Ovary (tissue), 9 donors: ENCODE measurements around the gene METRN. TPM values are rescaled to one million over a fixed set of nuclear protein-coding genes. Genes with fewer than 3 reads are reported as not detected.

Source experiments
- DNase-seq, 5 donors: peaks; one replicate each; pipeline ENCODE4 v3.0.0-alpha.2; 2019 to 2020
- H3K27ac ChIP-seq, 2 donors: fragments of 200-600 bp; one replicate each; pipeline versions ENCODE4 v1.5.1 to v1.8.0; 2019 to 2022
- H3K27me3 ChIP-seq: fragments of 200-600 bp; one replicate; pipeline ENCODE4 v1.8.0; 2022
- H3K36me3 ChIP-seq: fragments of 200-600 bp; sonication (generic); one replicate; pipeline ENCODE4 v1.5.1; 2019
- H3K4me1 ChIP-seq: one replicate; pipeline ENCODE4 v1.8.1; 2013; ENCODE audit warnings: mild to moderate bottlenecking, moderate library complexity; ENCODE audit not compliant: insufficient read depth
- H3K4me3 ChIP-seq: fragments of 200-600 bp; sonication (generic); one replicate; pipeline ENCODE4 v1.5.1; 2017
- H3K9me3 ChIP-seq, 2 donors: fragments of 200-600 bp in 1 of 2; sonication (generic) in 1 of 2; one replicate each; pipeline versions ENCODE4 v1.5.1 to v1.8.1; 2013 to 2019; ENCODE audit warnings: mild to moderate bottlenecking in 1 of 2, moderate library complexity in 1 of 2
- EP300 ChIP-seq: sonication (generic); formaldehyde crosslinking; IDR thresholded peaks from one replicate; pipeline ENCODE4 v1.6.1; 2017; ENCODE audit warnings: antibody characterized with exemption
- POLR2A ChIP-seq: fragments of 450-650 bp; IDR thresholded peaks from one replicate; pipeline ENCODE4 v1.6.1; 2017; ENCODE audit warnings: antibody characterized with exemption, mild to moderate bottlenecking, moderate library complexity
- WGBS, 3 donors: extraction: QIAGEN DNeasy Blood & Tissue Kit in 1 of 3; methylation state at CpG; one replicate each; pipeline versions ENCODE4 v1.1.5 to v1.1.7; 2013 to 2017; 5-methylcytosine and 5-hydroxymethylcytosine counted together
- intact Hi-C, 4 donors: fragments of 100-400 bp; cut with DNase I; formaldehyde crosslinking; loops; one replicate each; pipeline versions ENCODE4 v1.11.0 to v1.15.1; 2022 to 2023
- polyA plus RNA-seq, 2 donors: library from polyadenylated mRNA; stranded (reverse); fragments of 200-250 nt in 1 of 2; fragments of 350-450 nt in 1 of 2; fragmentation: Illumina TruSeq in 1 of 2; extraction: RNeasy Lipid Tissue Mini Kit (QIAGEN cat#74804) in 1 of 2; gene quantifications; one replicate each; pipeline ENCODE4 v1.2.3, GENCODE V29; 2013 to 2014
- total RNA-seq, 7 donors: library from RNA; depleted of rRNA in 2 of 7; stranded (reverse); fragments of >200 nt in 2 of 7; fragmentation: NEBNext Ultra II Directional in 3 of 7; extraction: Animal tissue kit (Norgen Biotek cat#: 25700) in 3 of 7; gene quantifications; one replicate each; pipeline versions ENCODE4 v1.1.0 to v1.2.4, GENCODE V29; 2016 to 2023
- TF ChIP-seq, protein P1 (sequence below), 3 donors: fragments of 450-650 bp in 2 of 3; fragments of 200-600 bp in 1 of 3; IDR thresholded peaks; one replicate each; pipeline versions ENCODE4 v1.5.1 to v1.8.0; 2016 to 2022; ENCODE audit warnings: antibody characterized with exemption in 3 of 3, mild to moderate bottlenecking in 1 of 3
- donor health status: DM: no; HTN: no; CAD: no; lungs with moderate emphysema.
- donor health status: DM: no; HTN: no; CAD: no.
- donor health status: Bipolar disorder and iron deficiency.
- donor health status: DM: yes; HTN: yes; CAD: no.
- donor health status: DM: no; HTN: no; CAD: no.
- donor health status: DM: yes; HTN: yes; CAD: no.

METRN gene
- total and polyA plus RNA-seq, 9 donors = 0.40 to 57.1 (median 10.4) TPM

DNA sequence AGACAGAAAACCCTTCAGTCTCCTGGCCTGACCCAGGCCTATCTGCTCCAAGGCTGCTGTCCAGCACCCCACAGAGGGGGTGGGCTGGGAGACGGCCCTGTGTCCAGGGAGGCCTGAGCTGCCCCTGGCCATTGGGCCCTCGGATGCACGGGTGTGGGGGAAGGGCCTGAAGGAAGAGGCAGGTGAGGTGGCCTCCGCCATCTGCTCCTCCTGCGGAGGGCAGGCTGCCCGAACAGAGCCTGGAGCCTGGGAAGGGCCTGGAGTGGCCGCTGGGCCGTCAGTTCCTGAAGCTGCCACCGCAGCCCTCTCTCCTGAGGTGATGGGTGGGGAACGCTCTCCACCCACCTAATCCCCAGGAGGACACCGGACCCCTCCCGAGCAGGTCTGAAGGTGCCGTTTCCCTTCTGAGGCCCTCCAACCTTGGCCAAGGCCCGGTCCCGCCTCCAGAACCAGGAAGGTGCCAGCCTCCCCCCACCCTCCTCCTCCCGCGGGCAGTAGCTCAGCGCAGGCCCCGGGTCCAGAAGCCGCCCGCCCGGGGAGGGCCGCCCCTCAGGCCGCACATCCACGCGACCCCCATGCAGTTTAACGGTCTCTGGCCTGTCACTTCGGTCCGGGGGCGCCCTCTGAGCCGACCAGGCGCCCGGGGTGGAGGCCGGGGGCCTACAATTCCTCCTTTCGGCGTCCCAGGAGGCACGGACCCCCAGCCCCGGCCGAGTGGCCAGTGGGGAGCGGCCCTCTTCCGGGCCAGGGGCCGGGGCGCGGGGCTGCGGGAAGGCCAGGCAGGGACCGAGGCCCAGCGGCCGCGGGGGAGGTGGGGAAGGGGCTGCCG lies 10.2 kb upstream of the METRN start:
- no peak for TF ChIP-seq EP300
- no peak for TF ChIP-seq POLR2A
- TF ChIP-seq, protein P1, sequence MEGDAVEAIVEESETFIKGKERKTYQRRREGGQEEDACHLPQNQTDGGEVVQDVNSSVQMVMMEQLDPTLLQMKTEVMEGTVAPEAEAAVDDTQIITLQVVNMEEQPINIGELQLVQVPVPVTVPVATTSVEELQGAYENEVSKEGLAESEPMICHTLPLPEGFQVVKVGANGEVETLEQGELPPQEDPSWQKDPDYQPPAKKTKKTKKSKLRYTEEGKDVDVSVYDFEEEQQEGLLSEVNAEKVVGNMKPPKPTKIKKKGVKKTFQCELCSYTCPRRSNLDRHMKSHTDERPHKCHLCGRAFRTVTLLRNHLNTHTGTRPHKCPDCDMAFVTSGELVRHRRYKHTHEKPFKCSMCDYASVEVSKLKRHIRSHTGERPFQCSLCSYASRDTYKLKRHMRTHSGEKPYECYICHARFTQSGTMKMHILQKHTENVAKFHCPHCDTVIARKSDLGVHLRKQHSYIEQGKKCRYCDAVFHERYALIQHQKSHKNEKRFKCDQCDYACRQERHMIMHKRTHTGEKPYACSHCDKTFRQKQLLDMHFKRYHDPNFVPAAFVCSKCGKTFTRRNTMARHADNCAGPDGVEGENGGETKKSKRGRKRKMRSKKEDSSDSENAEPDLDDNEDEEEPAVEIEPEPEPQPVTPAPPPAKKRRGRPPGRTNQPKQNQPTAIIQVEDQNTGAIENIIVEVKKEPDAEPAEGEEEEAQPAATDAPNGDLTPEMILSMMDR (IDR thresholded peaks at IDR 0.05) = no peak
- Histone ChIP-seq H3K4me1 (peaks cover under 1% of the 10 kb centered on the region), H3K27me3 (peaks cover 9% of the 10 kb centered on the region), H3K27ac (no peak overlapping the region), H3K9me3 (no peaks in the 10 kb centered on the region), H3K4me3 (no peak overlapping the region), H3K36me3 (no peaks in the 10 kb centered on the region)
- no peak for DNase-seq
- intact Hi-C loops = no loop called here
- WGBS, 3 donors = 8 to 11% (median 9%) methylated on average over 42 to 50 of the region's 50 CpGs

DNA sequence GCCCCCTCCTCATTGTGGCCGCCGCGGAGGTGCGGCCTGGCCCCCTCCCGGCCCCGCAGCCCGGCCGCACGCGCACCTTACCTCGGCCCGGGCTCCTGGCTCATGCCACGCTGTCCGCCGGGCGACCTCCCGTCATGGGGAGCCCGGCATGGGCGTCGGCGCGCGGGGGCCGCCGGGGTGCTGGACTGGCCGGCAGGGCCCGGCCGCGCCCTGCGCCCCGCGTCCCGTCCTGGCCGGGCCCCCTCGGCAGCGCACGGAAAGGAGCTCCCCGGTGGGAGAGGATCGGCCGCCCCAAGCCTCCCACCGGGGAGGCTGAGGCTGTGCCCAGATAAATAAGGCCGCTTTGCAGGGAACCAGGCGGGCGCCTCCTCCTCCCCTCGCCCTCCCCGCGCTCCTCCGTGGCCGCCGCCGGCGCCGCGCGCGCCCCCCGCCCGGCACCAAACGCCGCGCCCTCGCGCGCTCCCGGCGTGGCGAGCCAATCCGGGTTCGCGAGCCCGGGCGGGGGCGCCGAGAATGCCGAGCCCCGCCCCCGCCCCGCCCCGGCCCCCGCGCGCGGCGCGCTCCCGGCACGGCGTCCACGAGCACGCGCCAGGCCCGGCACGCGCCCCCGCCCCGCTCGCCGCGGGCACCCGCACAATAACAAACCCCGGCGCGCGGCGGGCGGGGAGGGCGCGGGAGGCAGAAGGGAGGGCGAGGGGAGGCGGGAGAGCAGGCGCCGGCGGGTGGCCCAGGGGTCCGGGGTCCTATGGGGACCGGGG lies 9.3 kb upstream of the METRN start, which contains the start of gene FBXL16:
Gene FBXL16, minus strand, starts transcription at position 371 of the 758 bp plus-strand sequence. CDS start 8,396 bp downstream, outside the sequence.
- Histone ChIP-seq H3K4me1 (peaks cover 1% of the 10 kb centered on the region), H3K27me3 (peaks cover 9% of the 10 kb centered on the region), H3K36me3 (no peaks in the 10 kb centered on the region), H3K4me3 (no peak within 1 kb of the TSS), H3K9me3 (no peaks in the 10 kb centered on the region), H3K27ac (no peak within 1 kb of the TSS)
- TF ChIP-seq, protein P1 (IDR thresholded peaks at IDR 0.05) = no peak
- no peak for TF ChIP-seq EP300
- no peak for DNase-seq
- 0 to 1% (median 1%) methylated on average over 17 to 113 of the region's 115 CpGs for WGBS, 3 donors
- intact Hi-C loops = no loop called here

DNA sequence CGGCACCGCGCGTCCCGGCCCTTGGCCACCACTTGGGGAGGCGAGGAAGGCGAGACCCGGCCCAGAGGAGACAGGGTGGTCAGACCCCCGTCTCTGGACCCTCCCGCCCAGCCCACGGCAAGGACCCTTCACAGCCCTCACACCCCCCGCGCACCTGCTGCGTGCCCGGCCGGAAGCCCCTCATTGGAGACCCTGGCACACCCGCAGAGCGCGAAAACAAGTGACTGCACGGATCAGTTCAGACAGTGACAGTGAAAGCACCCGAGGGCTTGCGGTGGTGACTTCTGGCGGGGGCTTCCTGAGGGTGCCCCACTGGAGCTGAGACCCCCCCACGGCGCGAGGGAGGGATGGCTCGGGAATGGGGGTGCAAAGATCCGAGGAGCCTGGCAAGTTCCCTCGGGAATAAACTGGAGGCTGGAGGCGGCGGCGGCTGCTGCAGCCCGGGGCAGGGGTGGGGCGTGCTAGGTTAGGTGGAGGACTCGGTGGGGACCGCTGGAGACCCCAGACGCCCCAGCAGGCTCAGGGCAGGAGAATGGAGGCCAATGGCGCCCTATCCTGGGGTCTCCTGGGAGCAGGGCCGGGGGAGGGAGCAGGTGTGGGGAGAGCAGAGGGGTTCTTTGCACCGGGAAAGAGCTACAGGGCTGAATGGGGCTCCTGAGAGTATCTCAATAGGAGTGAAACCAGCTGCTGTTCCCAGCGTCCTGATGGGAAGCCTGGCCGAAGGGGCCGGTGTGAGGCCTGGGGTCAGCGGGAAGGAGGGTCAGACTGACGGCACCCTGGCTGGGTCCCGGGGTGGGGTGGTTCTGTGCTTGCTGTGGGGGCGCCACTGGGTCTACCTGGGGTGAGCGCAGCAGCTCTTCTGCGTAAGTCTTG lies 8.5 kb upstream of the METRN start:
- Histone ChIP-seq H3K4me3 (no peak overlapping the region), H3K27ac (no peak overlapping the region), H3K27me3 (peaks cover 9% of the 10 kb centered on the region), H3K9me3 (no peaks in the 10 kb centered on the region), H3K36me3 (no peaks in the 10 kb centered on the region), H3K4me1 (peaks cover 1% of the 10 kb centered on the region)
- intact Hi-C loops = no loop called here
- DNase-seq = no peak
- TF ChIP-seq EP300 (no peak), POLR2A (no peak)
- TF ChIP-seq, protein P1 (IDR thresholded peaks at IDR 0.05) = no peak
- WGBS, 3 donors = 2% methylated on average over 45 to 49 of the region's 49 CpGs

DNA sequence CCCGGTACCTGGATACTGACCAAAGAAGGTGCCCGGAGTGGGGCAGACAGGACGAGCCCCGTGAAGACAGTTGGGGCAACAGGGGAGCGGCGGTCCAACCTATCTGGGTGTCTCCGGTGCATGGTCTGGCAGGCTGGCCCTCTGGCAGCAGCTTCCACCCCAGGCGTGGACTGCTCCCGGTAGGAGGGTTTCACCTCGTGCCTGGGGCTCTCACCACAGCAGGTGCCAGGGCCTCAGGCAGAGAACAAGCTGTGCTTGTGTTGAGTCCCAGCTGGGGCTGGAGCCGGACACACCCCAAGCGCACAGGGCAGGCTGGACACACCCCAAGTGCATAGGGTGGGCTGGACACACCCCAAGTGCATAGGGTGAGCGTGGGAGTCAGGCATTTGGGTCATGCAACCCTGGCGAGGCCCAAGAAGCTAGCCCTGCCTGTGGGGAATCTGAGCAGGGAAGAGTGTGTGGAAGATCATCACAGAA lies 7.8 kb upstream of the METRN start:
- DNase-seq = no peak
- Histone ChIP-seq H3K4me1 (peaks cover 1% of the 10 kb centered on the region), H3K27ac (no peak overlapping the region), H3K4me3 (no peak overlapping the region), H3K36me3 (no peaks in the 10 kb centered on the region), H3K9me3 (no peaks in the 10 kb centered on the region), H3K27me3 (peaks cover 9% of the 10 kb centered on the region)
- intact Hi-C loops = no loop called here
- TF ChIP-seq, protein P1 (IDR thresholded peaks at IDR 0.05) = no peak
- TF ChIP-seq POLR2A (no peak), EP300 (no peak)
- 22 to 35% (median 33%) methylated on average over 14 of the region's 14 CpGs for WGBS, 3 donors
